C4-2B (cell line): ENCODE results near the gene LNP1.

Source experiments
- CTCF ChIP-seq: fragments of 450-650 bp; conservative IDR thresholded peaks from 2 replicates; pipeline ENCODE4 v1.5.1; 2017; ENCODE audit warnings: mild to moderate bottlenecking
- ZFX ChIP-seq: fragments of 450-650 bp; IDR thresholded peaks from 2 replicates; pipeline ENCODE4 v1.6.1; 2017

GRCh38 chr3:100465892-100466777, 64.8 kb downstream of the LNP1 start:
- TF ChIP-seq CTCF (no peak), ZFX (no peak)
